ENCODE results near the gene ARPC5.
"Not testable (repeated sequence)": the region's sequence is repeated elsewhere in the genome, so short reads cannot be mapped to it uniquely, and the experiment has no call there.

Gene ARPC5

GRCh38 chr1:183635606-183636333 lies at the start of gene ARPC5:
Gene ARPC5, minus strand, starts transcription at chr1:183635783. Its CDS starts 124 bp downstream, at chr1:183635659.
- peak; percentile 97 to 98 for DNase-seq

DNA sequence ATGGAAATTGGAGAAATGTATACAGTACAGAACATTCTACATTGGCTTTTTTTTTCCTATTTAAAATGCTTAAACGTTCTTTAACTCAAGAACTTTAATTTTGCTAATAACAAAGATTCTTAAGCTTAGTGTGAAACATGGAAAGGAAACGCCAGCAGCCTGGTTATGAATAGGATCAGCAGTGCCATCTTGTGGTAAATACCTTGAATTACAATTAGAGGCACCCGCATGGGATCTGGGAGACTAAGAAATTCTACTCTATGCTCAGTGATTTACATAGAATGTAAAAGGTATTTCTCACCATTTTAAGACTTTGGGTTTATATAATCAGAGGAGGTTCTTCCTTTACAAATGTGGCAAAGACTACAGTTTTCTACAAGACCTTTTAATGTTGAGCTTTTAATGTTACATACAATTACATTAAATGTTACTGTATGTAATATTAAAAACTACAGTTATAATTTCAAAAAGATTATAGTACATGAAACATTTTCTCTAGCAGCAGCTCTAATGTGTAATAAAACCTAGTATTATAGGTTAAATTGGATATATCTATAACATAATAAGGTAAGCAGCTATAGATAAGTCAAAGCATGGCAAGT lies 49.6 kb upstream of the ARPC5 start:
- peak; percentile 9 to 59 for DNase-seq

DNA sequence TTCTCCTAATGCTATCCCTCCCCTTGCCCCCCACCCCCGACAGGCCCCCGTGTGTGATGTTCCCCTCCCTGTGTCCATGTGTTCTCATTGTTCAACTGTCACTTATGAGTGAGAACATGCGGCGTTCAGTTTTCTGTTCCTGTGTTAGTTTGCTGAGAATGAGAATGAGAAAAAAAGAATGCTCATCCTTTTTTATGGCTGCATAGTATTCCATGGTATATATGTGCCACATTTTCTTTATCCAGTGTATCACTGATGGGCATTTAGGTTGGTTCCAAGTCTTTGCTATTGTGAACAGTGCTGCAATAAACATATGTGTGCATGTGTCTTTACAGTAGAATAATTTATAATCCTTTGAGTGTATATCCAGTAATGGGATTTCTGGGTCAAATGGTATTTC lies 43.8 kb upstream of the ARPC5 start:
- not testable (repeated sequence) for DNase-seq

DNA sequence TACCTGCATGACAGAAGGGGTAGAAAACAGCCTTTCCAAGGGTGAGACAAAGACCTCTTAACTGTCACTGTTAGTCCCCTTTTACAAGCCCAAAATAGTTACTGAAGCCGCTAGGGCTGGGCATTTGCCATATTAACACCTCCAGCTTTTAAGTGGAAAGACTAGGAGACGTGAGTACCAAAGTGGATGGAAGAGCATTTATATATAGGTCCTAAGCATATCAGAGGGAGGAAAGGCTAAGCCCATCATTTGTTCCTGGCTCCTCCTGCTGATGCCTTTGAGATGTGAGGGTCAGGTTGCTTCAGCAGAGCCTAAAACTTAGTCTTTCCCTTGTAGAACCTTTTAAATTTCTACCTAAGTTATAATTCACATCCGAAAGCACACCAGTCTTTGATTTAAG lies 43.2 kb upstream of the ARPC5 start:
- no peak for DNase-seq

DNA sequence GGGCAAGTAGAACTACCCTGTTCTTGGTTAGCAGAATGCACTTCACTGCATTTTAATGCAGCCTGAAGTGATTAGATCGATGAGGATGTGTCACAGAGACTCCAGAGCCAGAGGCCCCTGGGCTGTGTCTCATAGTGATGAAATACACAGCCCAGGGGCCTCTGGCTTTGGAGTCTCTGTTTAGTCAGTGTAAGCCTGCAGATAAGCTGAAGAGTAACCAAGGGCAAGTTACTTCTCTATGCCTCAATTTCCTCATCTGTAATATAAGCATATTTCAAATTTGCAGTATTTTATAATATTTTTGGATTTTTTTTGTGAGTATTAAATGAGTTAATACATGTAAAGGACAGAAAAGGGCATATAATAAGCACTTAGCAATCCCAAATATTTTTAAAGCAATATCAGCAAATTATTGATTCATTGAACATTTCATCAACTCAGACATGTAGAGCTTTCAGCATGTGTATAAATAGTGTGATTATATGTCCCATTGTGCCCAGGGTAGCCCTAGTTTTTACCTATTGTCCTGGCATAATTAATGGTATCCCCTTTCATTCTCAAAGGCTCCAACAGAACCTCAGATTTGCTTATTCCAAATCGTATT lies 41.1 kb upstream of the ARPC5 start:
- no peak for DNase-seq

- no peak for DNase-seq
Measured at GRCh38 chr1:183675883-183676585, 40.5 kb upstream of the ARPC5 start.

DNA sequence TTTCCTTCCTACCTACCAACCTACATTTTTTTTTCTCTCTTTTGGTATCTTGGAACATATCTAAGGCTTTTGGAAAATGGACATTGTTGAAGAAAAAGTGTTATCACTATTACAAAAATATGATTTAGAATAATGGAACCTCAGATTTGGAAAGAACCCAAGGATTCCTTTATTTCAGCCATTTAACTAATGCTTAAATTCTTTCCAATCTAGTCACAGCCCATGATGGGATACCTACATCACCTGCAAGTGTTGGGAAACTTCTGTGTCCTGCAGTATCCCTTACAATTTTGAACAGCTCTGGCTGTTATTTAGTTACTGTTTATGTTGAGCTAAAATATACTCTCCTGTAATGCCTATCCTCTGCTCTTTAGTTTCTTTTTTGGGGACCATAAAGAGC lies 39.8 kb upstream of the ARPC5 start:
- DNase-seq = no peak

GRCh38 chr1:183674886-183675285 lies 39.3 kb upstream of the ARPC5 start:
- no peak for DNase-seq

GRCh38 chr1:183674339-183674738 lies 38.8 kb upstream of the ARPC5 start:
- no peak for DNase-seq

DNA sequence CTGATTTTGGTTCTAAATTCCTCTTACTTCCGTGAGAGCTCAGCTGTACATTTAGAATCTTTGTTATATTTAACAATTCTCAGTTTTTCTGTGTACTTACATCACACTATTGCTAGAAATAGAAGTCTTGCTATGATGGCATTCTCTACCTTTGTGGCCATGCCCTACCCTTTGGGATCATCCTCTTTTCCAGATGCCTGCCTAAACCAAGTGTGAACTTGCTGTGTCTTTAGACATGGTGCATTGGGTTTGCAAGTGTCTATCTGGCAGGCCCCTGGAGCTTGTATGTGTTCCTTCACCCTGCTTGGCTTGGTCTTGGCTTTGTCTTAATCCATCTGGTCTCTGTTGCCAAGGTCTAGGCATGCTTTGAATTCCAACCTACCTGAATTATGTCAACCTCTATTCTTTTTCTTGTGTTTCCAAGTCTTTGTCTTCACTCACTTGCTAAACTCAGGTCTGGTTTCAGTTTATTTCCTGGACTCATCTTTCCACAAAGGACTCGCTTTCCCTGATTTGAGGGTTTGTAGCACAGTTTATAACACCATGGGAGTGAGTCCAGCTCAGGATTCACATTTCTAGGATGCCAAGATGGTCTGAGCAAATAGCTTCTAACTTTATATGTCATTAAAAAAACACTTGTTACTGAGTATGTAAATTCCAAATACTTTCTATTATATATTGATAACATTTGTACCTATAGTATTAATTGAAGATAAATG lies 38.2 kb upstream of the ARPC5 start:
- DNase-seq = no peak

GRCh38 chr1:183670169-183670568 lies 34.6 kb upstream of the ARPC5 start:
- no peak for DNase-seq

GRCh38 chr1:183656355-183656754 lies 20.8 kb upstream of the ARPC5 start:
- DNase-seq = no peak

DNA sequence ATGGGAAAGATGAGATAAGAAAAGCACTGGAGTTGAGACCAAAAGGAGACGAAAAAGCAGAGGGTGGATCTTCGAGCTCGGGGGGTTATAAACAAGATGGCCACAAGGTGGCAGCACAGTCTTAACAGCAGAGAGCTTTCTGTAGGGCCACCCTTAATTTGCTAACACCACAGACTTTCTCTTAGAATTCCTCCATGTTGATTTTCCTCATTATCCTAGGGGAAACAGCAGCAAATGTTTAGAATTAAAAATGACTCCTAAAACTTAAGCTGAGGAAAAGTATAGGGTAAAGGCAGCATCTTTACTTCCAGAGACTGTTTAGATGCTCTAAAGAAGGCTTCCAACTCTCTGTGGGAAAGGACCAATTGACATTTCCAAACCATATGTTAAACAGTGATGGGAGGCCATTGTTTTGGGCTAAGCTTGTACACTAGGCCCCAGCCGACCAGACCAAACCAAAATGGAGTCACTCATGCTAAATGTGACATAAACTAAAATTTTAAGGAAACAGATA lies 20.0 kb upstream of the ARPC5 start:
- DNase-seq = peak; percentile 65 to 71

DNA sequence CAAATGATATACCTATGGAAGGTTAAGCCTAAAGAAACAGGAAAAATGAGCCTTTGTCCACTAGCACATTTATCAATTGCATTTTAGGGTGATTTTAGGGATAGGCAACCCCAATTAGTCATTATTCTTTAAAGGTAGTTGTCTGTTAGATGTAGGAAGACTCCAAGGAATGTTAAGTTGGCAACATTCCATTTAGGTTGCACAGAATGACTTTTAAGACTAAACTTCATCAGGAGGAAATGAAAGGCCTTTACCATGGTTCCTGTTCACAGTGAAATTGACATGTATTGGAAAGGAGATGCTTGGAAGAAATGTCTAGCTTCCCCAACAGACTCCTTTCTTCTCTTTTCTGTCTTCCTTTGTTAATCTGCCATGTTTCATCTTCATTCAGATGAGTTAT lies 19.1 kb upstream of the ARPC5 start:
- DNase-seq = no peak

DNA sequence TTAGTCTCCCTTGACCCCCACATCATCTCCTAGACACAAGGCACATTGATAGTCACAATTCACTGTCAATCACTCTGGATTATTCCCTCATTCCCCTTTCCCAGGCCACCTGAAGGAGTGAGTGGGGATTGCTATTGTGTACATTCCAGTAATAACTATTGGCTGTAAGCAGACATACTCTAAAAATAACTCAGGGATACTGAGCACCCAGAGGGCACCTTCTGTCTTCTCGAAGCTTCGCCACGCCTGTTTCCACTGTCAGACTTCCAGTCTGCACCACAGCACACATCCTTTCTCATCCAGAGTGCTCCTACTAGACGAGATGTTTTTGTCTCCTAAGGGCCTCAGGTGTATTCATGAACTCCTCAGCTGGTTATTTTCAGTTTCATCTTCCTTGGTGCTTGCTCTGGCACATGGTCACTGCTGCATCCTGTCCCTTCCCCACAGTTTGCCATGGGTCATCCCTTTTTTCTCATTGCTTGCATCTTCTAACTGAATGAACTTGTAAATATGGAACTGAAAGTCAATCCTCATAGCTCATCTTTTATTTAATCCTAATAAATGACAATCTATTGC lies 18.4 kb upstream of the ARPC5 start:
- no peak for DNase-seq

- DNase-seq = no peak
Measured at GRCh38 chr1:183653462-183653794, 17.8 kb upstream of the ARPC5 start.

- peak in 1 of 2 donors; percentile 15 for DNase-seq
Measured at GRCh38 chr1:183652547-183653461, 17.2 kb upstream of the ARPC5 start, which contains the start of gene APOBEC4. Gene APOBEC4, minus strand, starts transcription at chr1:183653316. Its CDS starts 4,535 bp downstream, at chr1:183648781.

DNA sequence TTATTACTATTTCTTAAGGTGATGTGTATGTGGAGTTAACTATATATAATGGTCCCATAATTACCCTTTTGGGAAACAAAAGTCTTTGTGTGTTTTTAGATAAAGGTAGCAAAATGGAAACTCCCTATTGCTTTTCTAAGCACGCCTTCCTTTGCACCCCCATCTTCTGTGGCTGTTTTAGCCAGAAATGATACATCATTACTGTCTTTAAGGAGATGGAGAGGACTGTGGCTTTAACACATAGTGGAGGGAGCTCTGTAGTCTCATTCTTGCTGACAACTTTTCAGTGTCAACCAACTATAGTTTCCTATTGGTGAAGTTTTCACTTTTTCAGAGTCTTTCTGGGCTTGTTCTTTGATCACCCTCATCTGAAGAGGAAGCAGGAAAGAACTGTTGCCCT lies 16.5 kb upstream of the ARPC5 start:
- DNase-seq = peak in 1 of 2 donors; percentile 18

DNA sequence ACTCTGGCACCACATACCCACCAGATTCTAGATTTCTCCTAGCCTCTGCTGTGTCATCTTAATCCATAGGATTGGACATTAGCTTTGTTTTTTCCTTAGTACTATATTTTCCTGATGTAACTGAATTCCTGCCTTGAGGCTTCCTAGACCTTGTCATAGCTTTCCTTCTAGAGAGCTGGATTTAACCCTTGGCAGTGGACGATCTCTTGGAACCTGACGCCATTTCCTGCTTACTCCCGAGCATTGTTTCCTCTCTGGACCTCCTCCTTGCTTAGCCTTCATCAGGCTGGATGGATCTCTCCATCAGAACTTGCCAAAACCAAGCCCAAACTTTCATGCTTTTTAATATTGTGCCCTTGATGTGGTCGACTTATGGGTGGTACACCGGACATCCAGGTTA lies 16.0 kb upstream of the ARPC5 start:
- no peak for DNase-seq

GRCh38 chr1:183648042-183648441 lies 12.5 kb upstream of the ARPC5 start:
- DNase-seq = no peak

DNA sequence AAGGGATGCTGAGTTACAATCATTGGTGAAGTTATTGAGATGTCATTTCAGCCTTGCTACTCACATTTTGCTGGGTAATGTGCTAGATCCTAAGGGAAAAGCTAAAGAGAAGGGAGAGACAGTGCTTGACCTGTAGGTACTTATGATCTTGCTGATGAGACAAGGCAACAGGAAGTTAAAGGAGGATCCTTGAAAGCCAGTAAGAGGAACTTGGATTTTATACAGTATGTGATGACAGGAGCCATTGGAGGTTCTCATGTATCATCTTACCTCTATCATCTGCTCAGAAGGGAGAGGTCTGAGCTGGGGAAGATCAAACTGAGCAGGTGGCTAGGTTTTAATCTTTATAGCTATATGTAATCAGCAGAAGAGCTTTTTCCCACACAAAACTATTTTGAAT lies 11.2 kb upstream of the ARPC5 start:
- DNase-seq = no peak
